SK-N-SH treated with all-trans-retinoic acid at 6 μM for 48 hours (cell line): ENCODE data around the gene RSPO4.

Experiments used
- ESRRG ChIP-seq: fragments of 250-450 bp; sonication (Bioruptor Pico); IDR thresholded peaks from 2 replicates; pipeline ENCODE4 v1.6.1; 2021; ENCODE audit warnings: mild to moderate bottlenecking
- TCF4 ChIP-seq: fragments of 250-450 bp; sonication (Bioruptor Pico); IDR thresholded peaks from 2 replicates; pipeline ENCODE4 v1.8.0; 2021; ENCODE audit warnings: mild to moderate bottlenecking, moderate library complexity, borderline replicate concordance
- TOX ChIP-seq: fragments of 250-450 bp; sonication (Bioruptor Pico); IDR thresholded peaks from 2 replicates; pipeline ENCODE4 v1.8.0; 2021; ENCODE audit warnings: mild to moderate bottlenecking, moderate library complexity, borderline replicate concordance

GRCh38 chr20:1019344-1019743 is 17.2 kb upstream of the RSPO4 start:
- no peak for TF ChIP-seq ESRRG
- TF ChIP-seq TCF4 (CRISPR knock-in tag): no peak
- no peak for TF ChIP-seq TOX (CRISPR knock-in tag)
